HG03039 (cell line): ENCODE measurements around the gene COL13A1.

Experiments
- ATAC-seq: cut with Tn5 transposase; IDR thresholded peaks from one replicate; pipeline ENCODE4 v1.9.1; 2021; ENCODE audit warnings: mild to moderate bottlenecking, moderate library complexity; ENCODE audit not compliant: unreplicated experiment

COL13A1 gene

DNA sequence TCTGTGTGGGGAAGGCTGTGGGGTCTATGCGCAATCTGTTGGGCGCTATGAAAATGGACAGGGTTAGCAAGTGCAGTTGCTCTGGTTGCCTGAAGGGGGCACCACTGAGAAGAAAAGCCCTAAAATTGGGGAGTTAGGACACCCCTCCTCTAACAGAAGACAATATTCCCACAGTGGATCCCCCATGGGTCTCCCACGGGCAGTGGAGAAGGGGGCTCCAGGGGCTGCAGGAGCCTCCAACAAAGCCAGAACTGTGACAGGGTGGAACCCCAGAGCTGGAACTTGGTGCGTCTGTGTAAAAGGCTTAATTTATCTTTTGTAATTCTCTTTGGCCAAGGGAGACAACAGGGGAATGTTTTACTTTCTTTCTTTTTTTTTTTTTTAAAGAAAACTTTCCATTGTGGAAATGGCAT is 12.5 kb upstream of the COL13A1 start:
- ATAC-seq = no peak

DNA sequence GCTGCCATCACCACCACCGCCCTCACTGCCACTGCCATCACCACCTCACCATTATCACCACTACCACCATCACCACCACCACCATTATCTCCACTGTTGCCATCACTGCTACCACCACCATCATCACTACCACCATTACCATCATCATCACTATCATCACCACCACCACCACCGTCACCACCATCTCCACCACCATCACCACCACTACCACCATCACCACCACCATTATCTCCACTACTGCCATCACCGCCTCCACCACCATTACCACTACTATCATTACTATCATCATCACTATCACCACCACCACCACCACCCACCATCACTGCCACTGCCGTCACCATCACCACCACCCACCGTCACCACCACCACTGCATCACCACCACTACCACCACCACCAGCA is 9.9 kb upstream of the COL13A1 start:
- no peak for ATAC-seq

GRCh38 chr10:69792341-69792740 is 9.4 kb upstream of the COL13A1 start:
- ATAC-seq = no peak

DNA sequence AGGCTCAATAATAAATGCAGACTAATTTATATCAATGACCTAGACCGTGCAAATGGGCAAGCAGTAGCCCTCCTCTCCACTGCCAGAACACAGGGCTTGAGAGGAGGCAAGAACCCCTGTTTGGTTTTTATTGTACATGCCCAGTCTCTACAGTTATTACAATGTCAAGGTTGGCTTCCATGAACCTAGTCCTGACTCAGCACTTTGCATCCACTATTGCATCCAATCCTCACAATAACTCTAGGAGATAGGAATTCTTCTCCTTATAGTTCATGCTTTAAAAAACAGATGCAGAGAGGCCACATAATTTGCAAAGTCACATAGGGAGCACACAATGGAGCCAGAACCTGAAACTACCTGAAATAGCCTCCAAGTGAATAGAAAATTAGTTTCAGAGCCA is 7.0 kb upstream of the COL13A1 start:
- no peak for ATAC-seq

GRCh38 chr10:69795242-69795934 is 6.3 kb upstream of the COL13A1 start:
- no peak for ATAC-seq

DNA sequence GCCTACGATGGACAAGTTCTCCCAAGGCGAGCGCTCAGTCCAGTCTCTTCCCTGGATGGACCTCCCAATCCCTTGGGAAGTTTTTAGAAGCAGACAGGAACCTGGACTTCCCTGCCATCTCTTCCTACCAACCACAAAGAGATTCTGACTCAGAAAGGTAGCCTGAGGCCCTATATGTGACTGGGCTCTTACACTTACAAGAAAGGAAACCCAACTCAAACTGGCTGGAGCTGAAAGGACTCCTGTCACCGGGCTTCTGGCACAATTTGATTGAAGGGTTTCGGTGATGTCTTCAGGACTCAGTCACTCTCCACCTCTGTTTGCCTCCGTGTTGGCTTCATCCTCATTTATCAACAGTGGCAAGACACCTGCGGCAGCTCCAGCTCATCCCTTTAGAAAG is 3.7 kb upstream of the COL13A1 start:
- ATAC-seq = no peak

GRCh38 chr10:69800109-69800508 is 1.6 kb upstream of the COL13A1 start:
- ATAC-seq = no peak

GRCh38 chr10:69800665-69801064 is 1.0 kb upstream of the COL13A1 start:
- no peak for ATAC-seq

DNA sequence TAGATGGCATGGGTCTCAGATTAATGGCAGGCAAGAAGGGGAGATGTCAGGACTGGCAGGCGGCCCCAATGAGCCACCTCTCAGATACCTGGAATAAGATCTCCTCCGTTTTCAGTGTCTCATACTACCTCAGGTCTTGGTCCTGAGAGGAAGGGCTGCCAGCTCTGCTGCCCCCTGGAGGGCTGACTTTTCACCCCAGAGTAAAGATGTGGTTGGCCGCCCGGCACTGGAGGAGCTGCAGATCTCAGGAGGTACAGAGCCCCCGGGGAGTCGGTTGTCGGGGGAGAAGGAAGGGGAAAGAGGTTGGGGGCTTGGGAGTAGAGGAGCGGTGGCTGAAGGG is 642 bp upstream of the COL13A1 start:
- no peak for ATAC-seq

DNA sequence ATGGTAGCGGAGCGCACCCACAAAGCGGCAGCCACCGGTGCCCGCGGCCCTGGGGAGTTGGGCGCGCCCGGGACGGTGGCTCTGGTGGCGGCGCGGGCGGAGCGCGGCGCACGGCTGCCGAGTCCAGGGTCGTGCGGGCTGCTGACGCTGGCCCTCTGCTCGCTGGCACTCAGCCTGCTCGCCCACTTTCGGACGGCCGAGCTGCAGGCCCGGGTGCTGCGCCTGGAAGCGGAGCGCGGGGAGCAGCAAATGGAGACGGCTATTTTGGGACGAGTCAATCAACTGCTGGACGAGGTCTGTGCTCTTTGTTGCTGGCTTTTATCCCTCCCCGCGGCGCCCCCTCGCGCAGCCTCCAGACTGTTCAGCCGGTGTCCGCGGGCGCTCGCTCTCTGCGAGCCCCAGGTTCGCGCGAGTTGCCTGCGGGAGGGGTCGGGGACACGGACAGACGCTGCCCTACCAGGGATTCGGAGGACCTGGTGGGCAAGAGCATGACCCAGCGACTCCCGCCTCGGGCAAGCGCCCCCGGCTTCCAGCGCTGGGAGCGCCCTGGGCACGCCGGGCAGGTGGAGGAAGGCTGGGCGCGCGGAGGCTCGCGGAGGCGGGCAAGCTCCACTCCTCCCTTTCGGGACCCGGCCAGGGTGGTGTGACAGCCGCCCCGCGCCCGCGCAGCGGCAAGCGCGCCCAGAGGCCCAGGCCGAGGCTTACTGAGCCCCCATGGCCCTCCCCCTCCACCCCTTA is 887 bp downstream of the COL13A1 start:
- ATAC-seq = no peak

GRCh38 chr10:69803809-69804208 is 2.1 kb downstream of the COL13A1 start:
- no peak for ATAC-seq

DNA sequence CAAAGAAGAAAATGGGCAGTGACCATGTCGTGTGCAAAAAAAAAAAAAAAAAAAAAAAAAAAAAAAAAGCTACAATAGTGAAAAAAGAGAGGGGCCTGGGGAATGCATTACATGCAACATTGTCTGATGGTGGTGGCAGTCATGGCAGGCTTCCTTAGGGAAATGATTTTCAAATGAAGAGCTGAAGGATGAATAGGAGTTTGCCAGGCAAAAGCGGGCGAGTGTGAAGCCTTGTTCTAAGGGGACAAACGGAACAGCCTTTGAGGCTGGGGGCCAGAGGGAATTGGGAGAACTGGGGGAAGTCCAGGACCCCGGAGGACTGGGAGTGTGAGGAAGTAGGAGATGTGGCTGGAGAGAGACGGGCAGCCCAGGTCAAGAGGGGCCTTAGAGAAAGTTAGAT is 3.1 kb downstream of the COL13A1 start:
- no peak for ATAC-seq

DNA sequence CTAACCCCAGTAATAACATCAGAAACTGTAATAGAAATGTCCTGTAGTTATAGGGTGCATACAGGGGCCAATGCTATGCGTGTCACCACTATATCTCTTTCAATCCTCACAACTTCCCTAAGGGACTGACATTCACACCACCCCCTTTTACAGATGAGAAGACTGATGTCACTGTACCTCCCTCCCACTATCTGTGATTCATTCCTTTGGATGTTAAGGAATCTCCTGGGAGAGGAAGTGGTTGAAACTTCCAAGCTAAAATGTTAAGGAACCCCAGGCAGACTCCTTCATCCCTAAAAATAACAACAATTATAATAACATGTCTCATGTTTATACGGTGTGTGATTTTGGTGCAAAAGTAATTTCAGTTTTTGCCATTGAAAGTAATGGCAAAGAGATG is 5.4 kb downstream of the COL13A1 start:
- ATAC-seq = no peak

GRCh38 chr10:69807696-69808095 is 6.0 kb downstream of the COL13A1 start:
- ATAC-seq = no peak

DNA sequence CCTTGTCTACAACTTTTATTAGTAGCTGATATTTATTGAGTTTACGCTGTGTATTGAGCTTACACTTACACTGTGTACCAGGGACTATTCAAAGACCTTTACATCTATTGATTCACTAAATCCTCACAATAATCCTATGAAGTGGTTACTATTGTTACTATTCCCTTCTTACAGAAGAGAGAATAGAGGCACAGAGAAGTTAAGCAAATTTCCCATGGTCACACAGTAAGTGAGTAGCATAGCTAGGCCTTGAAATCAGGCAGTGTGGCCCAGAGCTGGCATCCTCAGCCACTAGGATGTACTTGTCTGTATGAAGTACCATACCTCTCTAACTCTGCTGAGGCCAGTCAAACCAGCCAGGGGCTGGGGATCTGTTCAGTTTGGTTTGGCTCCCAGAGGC is 7.6 kb downstream of the COL13A1 start:
- ATAC-seq = no peak

DNA sequence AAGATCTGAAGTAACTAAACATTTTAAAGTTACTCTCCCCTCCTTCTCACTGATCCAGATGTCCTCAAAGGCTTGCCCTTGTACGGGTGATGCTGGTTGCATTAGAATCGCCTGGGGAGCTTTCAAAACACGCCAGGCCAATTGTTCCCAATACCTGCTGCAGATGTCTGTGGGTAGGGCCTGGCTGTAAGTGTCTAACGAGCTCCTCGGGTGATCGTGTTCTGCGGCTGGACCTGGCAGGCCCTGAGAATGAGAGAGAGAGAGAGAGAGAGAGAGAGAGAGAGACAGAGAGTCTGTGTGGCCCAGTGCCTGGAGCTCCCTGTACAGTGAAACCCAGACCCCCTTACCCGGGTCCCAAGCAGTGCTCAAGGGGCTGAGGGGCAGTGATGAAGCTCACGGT is 8.4 kb downstream of the COL13A1 start:
- ATAC-seq = no peak

DNA sequence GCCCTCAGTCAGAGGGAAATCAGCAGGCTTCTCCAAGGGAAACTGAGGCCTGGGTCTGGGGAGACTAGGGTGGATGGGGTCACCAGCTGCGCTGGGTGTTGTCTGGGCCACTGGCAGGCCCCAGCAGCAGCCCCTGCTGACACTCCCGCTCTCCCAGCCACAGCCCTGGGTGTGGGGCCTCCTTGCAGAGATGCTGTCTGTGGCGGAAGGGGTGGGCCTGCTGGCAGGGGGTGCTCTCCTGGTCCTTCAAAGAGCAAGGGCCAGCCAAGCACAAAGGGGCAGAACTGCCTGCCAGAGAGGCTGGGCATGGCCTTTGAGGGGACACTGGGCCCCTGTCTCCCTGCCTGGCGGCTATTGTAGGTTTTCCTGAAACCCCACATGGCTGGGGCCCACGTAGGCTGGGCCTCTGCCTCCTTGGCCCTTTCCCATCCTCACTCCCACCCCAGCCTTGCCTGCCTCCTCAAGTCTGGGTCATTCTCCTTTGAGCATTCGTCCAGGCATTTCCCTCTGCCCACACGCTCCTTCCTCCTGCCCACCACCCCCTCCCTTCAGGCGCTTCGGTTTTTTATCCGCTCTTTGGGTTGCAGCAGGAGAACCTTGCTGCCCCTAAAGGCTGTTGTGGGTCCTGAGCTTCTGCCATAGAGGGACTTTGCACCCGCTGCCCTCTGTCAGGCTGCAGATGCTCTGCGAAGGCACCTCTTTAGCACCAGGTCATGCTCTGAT is 9.1 kb downstream of the COL13A1 start:
- no peak for ATAC-seq

GRCh38 chr10:69813632-69814031 is 11.9 kb downstream of the COL13A1 start:
- ATAC-seq = no peak

GRCh38 chr10:69814251-69814650 is 12.5 kb downstream of the COL13A1 start:
- no peak for ATAC-seq

DNA sequence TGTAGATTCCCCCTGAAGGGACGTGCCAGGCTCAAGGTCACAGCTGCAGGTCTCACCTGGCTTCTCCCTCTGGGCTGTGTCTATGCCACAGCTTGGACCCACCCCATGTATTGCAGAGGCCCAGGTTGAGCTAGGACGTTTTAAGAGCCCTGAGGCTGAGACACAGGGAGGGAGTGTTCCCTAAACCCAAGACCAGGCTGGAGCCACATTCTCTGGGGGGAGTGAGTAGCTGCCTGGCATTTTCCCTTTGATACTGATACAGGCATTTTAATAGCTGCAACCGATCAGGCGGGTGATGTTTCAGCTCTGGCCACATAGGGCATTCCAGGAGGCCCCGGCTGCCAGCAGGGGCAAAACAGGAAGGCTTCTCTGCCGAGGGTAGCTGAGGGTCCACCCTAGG is 13.4 kb downstream of the COL13A1 start:
- no peak for ATAC-seq

DNA sequence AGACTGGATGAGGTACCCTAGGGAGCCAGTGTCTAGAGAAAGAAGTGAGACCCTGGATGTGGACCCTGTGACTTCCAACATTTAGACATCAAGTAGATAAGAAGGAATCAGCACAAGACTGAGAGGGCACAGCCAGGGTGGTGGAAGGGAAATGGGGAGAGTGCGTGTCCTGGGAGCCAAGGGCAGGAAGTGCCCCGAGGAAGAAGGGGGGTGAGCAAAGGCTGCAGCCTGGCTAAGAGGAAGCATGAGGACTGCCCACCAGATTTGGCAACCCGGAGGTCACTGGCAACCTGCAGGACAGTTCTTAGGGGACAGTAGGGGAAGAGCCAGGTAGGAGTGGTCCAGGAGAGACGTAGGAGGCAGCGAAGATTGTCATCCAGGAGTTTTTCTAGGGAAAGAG is 14.8 kb downstream of the COL13A1 start:
- ATAC-seq = no peak

DNA sequence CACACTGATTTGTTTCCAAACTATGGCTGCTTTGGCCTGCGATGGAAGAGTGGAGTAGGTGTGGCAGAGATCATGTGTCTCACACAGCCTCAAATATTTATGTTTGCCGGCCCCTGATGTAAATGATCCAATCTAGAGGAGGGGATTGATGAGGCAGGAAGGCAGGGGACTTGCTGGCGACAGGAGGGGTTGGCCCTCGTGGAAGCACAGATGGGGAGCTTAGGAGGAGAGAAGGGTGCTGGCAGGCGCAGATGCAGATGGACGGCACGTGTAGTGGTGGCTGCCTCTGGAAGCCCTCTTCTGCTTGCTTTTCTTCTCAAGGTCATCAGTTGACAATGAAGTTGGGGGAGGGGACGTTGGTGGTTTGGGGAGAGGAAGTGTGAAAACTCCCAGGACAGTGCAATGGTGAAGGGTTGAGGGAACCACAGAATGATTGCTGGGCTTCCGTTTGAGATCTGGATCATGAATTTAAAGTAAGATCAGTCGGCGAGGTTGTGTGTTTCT is 15.4 kb downstream of the COL13A1 start:
- no peak for ATAC-seq
